ENCODE measurements around the gene FHIT.
A peak's percentile ranks its signal among the peaks of the same experiment; 100 is the strongest.

FHIT gene

DNA sequence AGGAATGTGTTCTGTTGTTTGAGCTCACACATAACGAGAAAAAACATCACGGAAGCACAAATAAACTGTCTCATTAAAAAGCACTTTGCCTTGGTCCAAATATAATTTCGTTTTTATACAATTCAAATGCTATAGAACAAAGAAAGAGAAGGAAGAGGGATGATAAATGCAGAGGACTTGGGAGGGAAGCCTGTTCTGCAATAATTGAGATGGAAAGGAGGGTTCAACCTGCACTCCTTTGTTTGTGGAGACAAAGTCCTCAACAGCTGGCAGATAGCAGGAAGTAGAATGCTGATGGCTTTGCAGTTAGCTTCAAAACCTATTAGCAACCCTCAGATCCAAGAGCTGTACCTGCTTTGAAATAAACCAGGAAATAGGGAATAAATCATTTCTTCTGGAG lies 1010.8 kb downstream of the FHIT start:
- peak; percentile 3 for DNase-seq

DNA sequence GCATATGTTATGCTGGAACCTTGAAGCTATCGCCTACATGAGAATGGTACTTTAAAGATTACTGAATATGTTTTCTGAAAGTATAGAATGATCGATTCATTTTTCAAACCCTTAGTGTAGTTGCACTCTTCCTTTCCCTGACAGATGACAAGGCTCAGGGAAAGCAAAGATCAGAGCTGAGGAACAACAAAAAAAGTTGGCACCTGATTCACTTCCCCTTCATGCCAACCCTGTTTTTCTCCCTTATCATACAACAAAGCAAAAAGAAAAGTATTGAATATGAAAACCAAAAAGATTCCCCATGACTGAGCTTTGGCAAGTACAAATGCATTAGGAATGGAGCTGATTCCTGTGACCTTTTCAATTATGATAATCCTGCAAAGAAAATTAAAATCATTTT lies 1012.7 kb downstream of the FHIT start:
- DNase-seq, result no peak

DNA sequence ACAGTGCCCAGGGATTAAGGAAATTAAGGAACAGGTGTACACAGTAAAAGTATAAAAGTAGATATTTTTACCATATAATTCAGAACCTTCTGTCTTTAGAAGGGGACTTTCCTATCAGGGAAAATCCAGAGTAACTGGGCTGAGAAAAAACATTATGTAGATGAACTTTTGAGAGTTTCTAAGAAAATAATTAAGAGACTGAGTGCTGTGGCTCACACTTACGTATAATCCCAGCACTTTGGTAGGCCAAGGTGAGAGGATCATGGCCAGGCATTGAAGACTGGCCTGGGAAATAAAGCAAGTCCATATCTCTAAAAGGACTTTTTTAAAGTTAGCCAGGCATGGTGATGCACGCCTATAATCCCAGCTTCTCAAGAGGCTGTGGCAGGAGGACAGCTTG lies 1021.8 kb downstream of the FHIT start:
- no peak for DNase-seq

DNA sequence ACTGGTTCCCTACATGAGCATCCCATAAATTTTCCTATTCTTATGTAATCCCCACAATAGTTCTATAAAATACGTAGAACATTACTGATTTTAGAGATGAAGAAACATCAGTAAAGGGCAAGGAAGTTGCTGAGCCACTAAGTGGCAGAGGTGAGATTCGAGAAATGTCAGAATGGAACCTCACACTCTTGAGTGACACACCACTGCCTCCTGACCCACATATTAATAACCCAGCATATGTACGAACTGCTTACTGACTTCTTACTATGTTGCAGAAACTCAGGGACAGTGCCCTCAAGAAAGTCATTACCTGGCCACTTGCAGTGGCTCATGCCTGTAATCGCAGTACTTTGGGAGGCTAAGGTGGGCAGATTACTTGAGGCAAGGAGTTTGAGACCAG lies 1022.4 kb downstream of the FHIT start:
- DNase-seq, result no peak

DNA sequence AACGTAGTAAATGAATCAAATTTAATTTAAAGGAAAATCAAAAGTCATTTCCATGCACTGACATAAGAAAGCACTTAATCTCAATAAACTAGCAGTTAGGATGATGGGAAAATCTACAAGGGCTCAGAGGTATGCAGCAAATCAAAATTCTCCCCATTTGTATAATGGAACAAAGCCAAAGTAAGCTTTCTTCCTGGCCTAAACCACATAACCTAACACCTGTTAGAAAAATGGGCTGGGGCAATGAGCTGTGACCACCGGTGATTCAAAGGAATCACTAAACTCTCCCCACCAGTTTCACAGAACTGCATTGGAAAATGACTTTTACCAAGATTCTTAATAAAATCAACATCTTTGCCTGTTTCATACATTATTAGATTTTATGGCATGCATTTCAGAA lies 1024.3 kb downstream of the FHIT start:
- no peak for DNase-seq

DNA sequence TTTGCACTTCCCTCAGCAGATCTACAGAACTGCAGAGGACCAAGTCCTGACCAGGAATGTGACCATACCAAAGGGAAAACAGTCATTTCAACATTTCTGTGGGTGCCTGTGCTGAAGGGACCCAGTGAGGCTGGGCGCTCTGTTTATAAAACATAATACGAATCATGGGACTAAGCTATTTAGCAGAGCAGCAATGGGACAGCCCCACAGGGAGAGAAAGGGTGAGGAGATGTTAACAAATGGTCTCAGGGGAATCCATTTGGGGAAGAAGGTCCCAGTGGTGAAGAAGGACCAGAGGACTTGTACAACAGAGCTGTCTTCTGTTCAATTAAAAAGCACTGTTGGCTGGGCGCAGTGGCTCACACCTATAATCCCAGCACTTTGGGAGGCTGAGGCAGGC lies 1025.4 kb downstream of the FHIT start:
- no peak for DNase-seq

DNA sequence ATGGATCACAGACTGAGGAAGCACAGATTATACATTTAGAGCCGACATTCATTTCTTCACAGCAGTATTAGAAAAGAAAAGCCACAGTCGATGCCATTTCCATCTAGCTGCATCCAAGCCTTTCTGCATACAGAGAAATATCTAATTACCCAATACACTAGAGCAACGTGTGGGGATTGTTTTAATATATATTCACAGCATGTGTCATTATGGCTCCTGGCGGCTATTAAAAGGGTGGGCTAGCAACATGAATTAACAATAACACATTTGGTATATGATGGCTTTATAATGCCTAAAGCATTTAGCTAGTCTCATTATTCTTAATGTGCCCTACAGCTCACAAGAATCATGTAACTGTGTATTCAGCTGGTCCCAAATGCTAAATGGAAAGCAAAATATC lies 1030.5 kb downstream of the FHIT start:
- no peak for DNase-seq

DNA sequence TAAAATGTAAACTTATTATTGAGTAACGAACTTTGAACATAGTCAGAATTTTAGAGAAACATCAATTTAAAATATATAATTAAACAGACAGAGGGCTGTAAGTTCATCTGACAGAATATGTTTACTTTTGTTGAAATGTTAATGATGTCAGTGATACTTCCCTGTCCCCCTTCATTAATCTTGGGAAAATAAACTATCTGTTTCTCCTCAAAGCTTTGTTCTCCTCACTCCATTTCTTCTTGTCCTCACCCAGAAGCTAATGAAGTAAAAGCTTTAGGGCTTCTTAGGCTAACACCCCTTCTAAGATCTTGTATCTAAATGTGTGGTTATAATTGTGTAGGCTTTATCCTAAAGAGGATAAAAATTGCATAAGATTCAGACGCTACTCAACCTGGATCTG lies 1031.8 kb downstream of the FHIT start:
- no peak for DNase-seq

DNA sequence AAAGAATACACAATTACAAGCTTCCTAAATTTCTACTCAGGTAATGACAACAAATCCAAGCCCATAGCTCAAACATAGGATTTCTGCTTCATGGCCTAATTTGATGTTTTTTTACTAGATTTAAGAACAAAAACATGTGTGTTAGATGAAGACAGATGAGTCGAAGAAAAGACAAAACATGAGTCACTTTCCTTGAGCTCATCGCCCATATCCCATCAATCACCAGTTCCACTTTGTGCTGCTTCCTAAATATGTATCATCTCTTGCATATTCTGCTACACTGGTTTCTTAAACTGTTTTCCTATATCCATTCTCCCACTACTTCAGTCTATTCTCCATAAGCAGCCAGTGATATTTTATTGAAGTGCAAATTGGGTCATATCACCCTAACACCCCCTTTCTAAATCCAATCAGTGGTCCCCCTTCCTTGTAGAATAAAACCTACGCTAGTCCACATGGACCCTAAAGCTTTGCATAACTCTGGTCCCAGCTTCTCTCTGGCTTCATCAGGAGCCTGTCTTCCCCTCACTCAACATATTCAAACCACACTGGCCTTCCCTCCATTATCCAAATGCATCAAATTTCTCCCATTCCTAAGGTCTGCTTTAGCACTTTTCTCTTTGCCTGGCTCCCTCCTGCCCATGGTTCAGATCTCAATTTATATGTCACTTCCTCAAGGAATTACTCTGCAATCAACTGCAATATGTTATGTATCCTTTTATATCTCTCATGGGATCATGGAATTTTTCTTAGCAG lies 1033.9 kb downstream of the FHIT start:
- no peak for DNase-seq

DNA sequence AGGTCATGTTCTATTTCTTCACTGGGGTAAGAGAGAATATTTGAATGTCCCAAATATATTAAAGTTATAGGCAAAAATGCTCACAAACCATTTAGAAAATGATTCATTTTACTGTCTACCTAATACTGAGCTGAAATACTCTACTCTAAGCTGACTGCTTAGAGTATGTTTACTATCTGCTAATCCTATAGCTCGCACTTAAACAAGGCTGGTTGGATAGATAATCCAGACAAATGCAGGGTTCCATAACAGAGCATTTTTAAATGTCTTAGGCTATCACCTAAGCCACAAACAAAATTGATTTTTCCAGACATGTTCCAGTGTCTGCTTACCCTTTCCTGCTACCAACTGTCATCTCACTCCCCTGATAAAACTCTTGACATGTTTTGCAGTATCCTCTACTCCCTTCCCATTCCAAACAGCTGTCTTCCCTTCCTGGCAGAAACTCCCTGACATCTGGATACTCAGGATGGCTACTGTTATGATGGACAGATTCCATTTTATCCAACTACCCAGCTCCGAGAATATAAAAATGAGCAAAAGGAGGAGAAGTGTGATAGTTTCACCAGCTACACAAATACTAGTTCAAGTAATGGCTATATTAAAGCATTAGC lies 1034.7 kb downstream of the FHIT start:
- no peak for DNase-seq

DNA sequence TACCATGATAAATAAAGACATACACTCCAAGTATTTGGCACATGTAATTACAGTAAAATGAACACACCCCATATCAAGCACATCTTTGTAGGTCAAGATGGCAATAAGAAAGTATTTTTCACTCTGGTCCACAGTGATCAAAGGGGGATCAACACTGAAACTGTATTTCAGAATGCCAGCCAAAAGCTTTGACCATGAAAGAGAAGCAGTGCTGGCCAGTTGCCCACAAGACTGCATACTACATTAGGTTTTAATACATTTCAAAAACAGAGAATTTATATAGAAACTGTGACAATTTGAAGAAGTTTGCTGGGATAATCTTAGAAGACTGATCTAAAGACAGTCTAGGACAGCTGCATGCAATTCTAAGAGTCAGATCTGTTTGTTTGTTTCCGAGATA lies 1035.3 kb downstream of the FHIT start:
- DNase-seq, result no peak

DNA sequence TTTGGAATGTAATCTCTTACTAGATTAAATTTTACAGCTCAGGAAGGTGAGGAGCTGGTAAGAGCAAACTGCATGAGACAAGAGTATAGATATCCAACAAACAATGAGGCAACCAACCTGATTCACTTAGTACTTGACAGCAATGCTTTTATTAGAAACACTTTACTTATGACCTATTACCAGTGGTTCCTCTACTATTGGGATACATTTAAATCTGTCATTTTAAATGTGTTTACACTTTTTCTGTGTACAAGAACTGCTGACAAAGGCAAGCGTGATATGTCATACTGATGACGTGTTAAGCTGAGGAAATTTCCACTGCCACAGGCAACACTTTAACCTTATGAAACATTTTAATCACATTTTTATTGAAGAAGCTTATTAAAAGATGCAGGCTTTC lies 1043.3 kb downstream of the FHIT start:
- no peak for DNase-seq

DNA sequence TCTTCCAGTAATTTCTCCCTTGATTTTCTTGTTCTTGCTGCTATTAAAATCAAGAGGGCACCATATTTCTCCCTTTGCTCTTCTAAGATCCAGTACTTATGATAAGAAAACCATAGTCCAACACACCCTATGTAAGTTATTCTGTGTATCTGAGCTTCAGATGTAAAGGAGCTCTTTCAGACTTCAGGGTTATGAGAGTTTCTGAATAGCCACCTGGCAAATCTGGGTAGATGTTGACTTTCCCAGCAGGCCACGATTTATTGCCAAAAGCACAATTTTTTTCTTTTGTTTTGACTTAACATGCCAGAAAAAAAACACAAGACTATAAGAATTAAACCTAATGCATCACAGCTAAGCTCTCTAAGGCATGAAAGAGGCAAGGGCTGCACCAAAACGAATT lies 1045.0 kb downstream of the FHIT start:
- DNase-seq, result no peak

DNA sequence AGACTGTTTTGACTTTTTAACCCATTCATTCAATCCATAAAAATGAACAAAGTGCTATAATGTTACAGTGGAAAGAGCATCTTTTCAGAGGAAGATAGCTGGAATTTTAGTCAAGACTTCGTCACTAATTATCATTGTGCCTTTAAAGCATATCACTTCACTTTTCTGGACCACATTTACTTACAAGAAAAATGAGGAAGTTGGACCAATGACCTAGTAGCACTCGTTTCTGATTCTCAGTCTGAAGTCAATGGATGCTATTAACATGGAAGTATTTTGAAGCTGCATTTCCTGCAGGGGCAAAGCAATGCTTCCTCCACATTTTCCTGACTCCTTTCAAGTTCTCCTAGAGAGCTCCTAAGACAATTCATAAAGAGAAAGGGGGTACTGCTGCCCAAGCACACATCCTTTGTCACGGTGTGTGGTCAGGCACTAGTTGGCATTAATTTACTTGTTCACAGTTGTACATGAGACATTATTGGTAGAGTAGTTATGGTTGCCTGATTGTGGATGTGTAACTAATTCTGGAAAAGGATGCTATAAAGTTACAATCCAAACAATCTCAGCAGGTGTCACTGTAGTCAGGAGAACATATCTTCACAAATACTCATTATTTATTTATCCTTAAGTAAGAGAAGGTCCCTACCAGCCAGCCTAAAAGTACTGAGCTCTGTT lies 1049.1 kb downstream of the FHIT start:
- no peak for DNase-seq

DNA sequence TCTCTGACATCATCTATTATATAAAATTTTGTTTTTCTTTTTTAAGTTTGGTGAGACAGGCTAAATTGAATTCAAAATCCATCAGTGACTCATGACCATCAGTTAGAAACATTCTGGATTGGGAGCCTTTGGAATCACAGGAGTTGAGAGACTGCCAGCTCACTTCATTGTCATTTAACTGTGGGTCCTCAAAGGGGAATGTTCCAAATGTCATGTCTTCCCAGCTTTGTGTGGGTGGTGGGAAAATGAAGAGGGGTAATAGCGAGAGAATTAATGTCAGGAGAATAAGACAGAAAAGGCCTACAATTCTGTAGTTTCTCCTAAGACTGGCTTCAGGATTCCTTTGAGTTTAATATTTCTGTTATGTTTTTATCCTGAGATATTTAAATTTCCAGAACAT lies 1051.9 kb downstream of the FHIT start:
- DNase-seq, result no peak

DNA sequence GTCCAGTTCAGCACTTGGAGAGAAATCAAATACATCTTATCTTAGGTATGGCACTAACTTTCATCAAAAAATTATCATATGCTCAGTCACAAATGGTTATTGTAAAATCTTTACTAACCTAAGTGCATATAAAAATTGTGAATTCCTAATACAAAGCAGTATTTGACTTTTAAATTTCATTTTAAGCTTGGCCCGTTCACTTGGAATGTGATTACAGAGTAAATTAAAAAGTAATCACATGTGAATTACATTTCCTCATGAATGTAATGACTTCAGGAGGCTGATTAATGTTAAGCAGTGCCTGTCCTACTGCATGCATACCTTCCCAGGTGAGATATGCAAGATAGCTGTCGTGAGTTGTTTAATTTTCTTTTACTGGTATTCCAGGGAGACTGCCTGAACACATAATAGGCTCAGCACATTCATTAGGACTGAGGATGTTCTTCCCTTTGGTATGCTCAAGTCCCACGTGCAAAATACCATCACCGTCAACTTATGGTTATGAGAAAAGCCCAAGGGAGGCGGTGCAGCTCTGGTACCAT lies 1053.0 kb downstream of the FHIT start:
- no peak for DNase-seq

DNA sequence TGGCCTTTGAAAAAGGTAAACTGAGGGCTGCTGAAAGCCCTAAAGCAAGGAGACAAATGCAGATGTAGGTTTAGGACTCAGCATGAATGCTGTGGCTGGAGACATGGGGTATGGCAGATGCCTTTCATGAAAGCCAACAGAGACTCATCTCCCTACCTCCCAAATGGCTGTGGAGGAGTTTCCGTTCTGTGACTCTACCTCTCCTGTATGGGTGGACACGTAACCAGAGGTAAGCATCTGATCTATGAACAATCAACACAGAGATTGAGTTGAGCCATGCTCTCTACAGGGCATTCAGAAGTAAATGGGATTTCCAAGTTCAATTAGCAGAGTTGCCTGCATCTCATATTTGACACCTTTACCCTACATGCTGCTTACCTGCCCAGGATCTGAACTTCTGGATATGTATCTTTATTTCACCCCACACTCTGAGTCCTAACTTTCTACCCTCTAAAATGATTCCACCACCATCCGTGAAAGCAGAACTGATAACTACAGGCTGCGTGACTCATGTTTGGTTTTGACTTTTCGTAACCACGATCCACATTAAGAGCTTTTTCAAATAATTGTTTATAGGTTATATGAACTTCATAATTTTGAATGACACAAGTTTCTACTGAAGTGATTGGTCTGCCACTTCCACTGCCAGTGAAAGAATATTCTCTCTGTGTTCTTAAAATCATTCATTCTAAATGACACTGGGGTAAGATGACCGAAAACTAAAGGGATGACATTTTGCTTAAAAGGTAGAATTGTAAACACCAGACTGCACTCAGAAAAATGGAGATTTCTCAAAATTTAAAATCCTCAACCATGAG lies 1058.7 kb downstream of the FHIT start:
- no peak for DNase-seq

DNA sequence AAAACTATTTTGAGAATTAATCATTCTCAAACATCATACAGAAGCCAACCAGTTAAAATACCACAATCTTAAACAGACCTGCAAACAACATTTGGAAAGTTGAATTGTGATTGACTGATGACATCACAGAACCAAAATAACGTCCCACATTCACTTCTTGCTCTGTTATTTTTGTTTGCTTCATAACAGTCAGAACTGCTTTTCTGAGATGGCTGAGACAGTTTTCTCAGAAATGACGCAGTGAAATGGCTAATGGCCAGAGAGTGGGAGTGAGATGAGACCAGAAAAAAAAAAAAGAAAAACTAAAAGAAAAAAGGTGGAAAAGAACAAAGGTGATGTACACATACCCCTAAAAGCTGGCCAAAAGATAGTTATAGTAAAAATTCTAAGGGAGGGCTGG lies 1061.2 kb downstream of the FHIT start:
- no peak for DNase-seq

DNA sequence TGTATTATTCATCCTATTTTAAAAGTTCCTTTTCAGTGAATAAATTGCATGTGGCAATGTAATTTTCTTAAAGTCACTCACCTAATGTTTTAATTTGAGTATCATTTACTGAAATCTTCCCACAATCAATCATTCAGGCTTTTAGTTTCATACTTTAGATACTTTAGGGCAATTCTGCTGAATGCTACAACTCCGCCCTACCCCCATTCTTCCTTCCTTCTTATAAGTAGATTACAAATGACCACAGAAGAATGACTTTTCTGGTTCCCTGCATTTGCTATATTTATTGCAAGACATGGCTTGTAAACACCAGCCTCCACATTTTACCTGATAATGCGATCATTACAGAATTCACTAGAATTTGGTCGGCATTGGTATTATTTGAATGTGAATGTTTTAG lies 1061.9 kb downstream of the FHIT start:
- DNase-seq, result no peak

DNA sequence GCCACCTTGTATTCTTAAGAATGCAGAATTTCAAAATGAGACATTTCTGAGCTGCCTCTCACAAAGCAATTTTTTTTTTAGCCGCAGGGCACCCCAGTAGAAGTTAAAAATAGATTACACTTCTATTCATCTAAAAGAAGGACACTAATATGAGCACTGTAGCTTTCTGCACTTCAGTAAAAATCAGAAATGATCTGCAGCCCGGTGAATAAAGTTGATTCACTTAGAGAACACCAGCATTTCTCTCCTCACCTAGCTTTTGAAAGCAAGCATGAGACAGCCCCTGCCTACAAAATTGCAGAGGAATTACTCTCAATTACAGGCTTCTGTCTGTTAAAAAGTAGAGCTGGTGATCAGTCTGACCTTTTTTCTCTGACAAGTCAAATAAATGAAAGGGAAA lies 1062.4 kb downstream of the FHIT start:
- no peak for DNase-seq

DNA sequence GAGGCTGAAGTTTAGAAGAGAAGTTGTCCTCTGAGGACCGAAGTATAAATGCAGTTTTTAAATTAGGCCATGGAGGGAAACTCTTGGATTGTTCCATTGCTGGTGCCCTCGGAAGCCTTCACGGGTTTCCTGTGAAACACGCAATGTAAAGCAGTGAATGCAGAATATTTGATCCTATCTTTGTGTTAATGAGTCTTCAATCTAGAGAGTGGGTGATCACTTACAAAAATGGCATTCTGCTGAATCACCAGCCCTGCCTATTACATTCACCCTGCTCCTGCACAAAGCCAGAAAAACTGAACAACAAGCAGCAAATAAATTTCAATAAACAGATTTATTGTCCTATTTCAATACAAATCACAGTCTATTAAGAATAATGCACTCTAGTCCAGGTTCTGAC lies 1063.9 kb downstream of the FHIT start:
- no peak for DNase-seq

DNA sequence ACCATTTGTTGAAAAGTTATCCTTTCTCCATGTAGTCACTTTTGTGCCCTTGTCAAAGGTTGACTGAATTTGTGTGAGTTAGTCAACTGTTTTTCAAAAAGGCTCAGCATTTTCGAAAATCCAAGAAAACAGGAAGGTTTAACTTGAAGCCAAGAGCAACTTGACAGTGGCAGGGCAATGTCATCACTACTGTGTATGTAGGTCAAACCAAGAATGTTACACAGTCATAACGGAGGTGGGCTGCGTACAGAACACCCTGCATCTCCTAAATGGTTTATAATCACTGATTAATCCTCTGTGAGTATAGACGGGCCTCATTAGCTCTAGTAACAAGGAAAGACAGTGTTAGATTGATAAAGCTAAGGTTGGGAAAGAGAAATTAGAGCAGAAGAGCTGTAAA lies 1064.9 kb downstream of the FHIT start:
- no peak for DNase-seq

DNA sequence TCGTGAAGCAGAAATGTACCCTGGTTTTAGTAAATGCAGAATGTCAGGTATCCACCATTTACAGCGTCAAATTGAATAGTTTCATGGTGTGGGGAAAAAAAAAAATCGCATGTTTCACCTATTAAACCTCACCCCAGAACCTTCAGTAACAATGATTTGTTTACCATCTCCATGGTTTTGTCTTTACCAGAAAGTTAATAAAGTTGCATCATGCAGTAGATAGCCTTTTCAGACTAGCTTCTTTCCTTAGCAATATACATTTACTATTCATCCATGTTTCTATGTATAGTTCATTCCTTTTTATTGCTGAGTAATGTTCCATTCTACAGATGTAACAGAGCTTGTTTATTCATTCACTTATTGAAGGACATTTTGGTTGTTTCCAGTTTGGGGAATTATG lies 1066.1 kb downstream of the FHIT start:
- DNase-seq, result no peak

All from NCI-H187 treated with DMSO at 0.1 percent for 48 hours (cell line).